Fibroblast of the aortic adventitia (primary cell): ENCODE measurements around the gene RAB35. TPM values are rescaled to one million over a fixed set of nuclear protein-coding genes. Genes with fewer than 3 reads are reported as not detected.

Source experiments
- DNase-seq: peaks from one replicate; pipeline ENCODE4 v3.0.0-alpha.2; 2010; ENCODE audit warnings: low read depth
- H3K4me3 ChIP-seq: 2 replicates; pipeline ENCODE4 v1.5.1; 2011; ENCODE audit warnings: low read depth, mild to moderate bottlenecking, control low read depth, low read length, moderate library complexity
- CTCF ChIP-seq: IDR thresholded peaks from 2 replicates; pipeline ENCODE4 v1.5.1; 2011; ENCODE audit warnings: mild to moderate bottlenecking, low read length, control low read depth, inconsistent platforms; ENCODE audit not compliant: insufficient read depth
- total RNA-seq: library from RNA; depleted of rRNA; stranded (reverse); fragments of >200 nt; gene quantifications from 2 replicates; pipeline ENCODE4 v1.2.3, GENCODE V29; 2012; ENCODE audit warnings: low replicate concordance

RAB35 gene
- total RNA-seq, 1 donor = 24.8 TPM

GRCh38 chr12:120066341-120066740 lies 50.2 kb downstream of the RAB35 start:
- H3K4me3 ChIP-seq = no peak overlapping the region
- TF ChIP-seq CTCF = no peak
- no peak for DNase-seq

- no peak for TF ChIP-seq CTCF
- no peak overlapping the region for H3K4me3 ChIP-seq
- no peak for DNase-seq
Measured at GRCh38 chr12:120065472-120065871, 51.1 kb downstream of the RAB35 start.

- no peak for TF ChIP-seq CTCF
- no peak for DNase-seq
- H3K4me3 ChIP-seq = no peak overlapping the region
Measured at GRCh38 chr12:120064054-120064940, 52.3 kb downstream of the RAB35 start.

DNA sequence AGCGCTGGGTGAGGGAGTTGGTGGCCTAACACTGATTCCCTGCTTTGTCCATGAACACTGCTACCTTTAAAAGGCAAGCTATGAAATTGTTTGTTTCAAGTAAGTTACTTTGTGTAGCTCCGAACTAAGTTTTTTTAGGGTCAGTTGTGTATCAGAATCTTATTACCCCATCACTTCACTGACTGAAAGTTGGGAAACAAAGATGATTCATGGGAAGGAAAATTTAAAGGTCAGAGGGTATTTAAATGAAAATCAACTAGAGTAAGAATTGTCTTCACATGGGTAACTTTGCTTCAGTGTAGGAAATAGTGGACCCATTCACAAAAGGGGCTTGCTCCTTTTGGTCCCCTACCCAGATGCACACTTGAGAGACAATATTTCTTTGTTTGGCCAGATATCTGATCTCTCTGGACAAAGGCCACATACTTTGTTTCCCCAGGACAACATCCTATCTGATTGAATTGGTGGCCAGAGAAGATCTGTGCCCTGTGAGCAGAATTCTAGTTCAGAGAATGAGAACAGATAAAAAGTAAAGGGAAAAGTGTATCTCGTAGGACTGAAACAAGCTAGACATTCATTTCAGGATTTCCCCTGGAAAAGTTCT lies 53.5 kb downstream of the RAB35 start:
- TF ChIP-seq CTCF = no peak
- no peak for DNase-seq
- H3K4me3 ChIP-seq = no peak overlapping the region

DNA sequence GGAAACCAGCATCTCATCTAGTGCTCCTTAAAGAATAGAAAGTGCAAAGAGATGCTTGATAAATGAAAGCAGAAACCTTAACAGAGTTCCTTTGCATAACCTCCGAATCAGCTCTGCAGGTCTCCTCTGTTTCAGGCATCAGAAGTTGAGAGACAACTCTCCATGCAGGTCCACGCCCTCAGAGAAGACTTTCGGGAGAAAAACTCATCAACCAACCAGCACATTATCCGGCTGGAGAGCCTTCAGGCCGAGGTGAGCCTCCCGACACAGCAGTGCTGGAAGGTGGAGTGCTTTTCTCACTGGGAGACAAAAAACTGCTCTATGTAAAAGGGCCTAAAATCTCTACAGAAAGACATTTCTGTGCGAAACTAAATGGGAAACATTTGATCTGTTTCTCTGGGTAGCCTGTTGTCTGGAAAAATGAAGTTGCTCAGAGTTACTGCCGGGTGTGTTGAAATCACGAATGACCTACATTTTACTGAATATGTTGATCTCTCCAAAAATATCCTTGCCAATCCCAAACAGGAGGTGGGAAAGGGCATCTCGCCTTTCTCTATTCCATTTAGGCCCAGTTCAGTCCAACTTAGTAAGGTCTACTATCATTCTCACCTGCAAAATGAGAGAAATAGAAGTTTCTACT lies 54.9 kb downstream of the RAB35 start:
- no peak for TF ChIP-seq CTCF
- no peak for DNase-seq
- H3K4me3 ChIP-seq = no peak overlapping the region

GRCh38 chr12:120060717-120061116 lies 55.8 kb downstream of the RAB35 start:
- no peak for TF ChIP-seq CTCF
- DNase-seq = no peak
- no peak overlapping the region for H3K4me3 ChIP-seq
